ENCODE results near the gene LMOD2. TPM values are rescaled to one million over a fixed set of nuclear protein-coding genes. Genes with fewer than 3 reads are reported as not detected.

The LMOD2 gene
- total RNA-seq, 1 experiment from 2014 or later = not detected

DNA sequence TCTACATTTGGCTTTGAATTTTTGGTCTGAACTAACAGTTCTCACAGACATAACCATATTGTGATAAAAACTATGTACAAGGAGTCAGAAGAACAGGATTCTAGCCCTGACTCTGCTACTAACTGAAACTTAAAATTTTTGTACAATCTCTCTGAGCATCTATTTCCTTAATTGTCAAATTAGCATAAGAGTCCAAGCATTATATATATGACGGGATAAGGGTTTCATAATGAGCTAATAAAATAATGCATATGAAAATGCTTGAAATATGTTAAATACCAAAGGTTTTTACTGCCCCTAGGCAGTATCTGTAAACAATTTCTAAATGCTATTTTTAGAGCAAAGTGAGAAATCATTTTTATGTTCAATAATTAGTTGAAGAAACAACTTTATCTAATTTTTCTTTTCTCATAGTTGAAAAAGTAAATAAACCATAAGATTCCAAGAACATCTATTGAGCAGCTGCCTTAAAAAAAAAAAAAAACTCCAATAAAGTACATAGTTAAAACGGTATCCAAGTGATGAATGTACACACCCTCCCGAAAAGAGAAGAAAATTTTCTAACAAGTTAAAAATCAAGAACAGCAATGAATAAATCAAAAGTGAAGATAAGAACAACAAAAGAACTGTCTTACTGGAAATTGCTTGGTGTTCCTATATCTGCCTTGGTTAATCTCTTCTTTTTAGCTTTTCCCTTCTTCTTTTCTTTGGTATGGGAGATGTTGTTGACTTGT is 40.4 kb downstream of the LMOD2 start:
- ChIA-PET POLR2A (no interaction called here), CTCF (no interaction called here)
- Histone ChIP-seq H3K36me3 (ENCODE audit: control insufficient read depth, insufficient read depth, low read length) (peaks cover 40% of the 10 kb centered on the region), H3K9me3 (ENCODE audit: control insufficient read depth, insufficient read depth, low read depth, low read length) (no peaks in the 10 kb centered on the region), H3K4me3 (ENCODE audit: low read depth in 2 of 2, low read length in 2 of 2) (no peak overlapping the region), H3K4me1 (ENCODE audit: control insufficient read depth, insufficient read depth, low read length) (no peaks in the 10 kb centered on the region), H3K27ac (ENCODE audit: low read length) (no peak overlapping the region), H3K27me3 (ENCODE audit: control insufficient read depth, insufficient read depth, low read length) (no peaks in the 10 kb centered on the region)
- intact Hi-C loops (cut with micrococcal nuclease; ENCODE audit: unreplicated experiment) = no loop called here
- in situ Hi-C loops (cut with HindIII; ENCODE audit: low pct_unique_long_range_greater_than_20kb, low sequenced_read_pairs) = no loop called here
- no peak for ATAC-seq
- BruUV-seq (replicated peaks) = no TSS peak
- no peak for DNase-seq (ENCODE audit: low read depth, low spot score)
- TF ChIP-seq TCF7L2 (IDR thresholded peaks at IDR 0.05; ENCODE audit: low read depth, low read length) (no peak), SIN3A (IDR thresholded peaks at IDR 0.05; ENCODE audit: borderline replicate concordance, insufficient read depth, low read depth, low read length) (no peak), POLR2AphosphoS5 (IDR thresholded peaks at IDR 0.05; ENCODE audit: low read depth, low read length) (no peak)
- TF ChIP-seq, protein P1, sequence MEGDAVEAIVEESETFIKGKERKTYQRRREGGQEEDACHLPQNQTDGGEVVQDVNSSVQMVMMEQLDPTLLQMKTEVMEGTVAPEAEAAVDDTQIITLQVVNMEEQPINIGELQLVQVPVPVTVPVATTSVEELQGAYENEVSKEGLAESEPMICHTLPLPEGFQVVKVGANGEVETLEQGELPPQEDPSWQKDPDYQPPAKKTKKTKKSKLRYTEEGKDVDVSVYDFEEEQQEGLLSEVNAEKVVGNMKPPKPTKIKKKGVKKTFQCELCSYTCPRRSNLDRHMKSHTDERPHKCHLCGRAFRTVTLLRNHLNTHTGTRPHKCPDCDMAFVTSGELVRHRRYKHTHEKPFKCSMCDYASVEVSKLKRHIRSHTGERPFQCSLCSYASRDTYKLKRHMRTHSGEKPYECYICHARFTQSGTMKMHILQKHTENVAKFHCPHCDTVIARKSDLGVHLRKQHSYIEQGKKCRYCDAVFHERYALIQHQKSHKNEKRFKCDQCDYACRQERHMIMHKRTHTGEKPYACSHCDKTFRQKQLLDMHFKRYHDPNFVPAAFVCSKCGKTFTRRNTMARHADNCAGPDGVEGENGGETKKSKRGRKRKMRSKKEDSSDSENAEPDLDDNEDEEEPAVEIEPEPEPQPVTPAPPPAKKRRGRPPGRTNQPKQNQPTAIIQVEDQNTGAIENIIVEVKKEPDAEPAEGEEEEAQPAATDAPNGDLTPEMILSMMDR (IDR thresholded peaks at IDR 0.05) = no peak
- TF ChIP-seq, protein P2, sequence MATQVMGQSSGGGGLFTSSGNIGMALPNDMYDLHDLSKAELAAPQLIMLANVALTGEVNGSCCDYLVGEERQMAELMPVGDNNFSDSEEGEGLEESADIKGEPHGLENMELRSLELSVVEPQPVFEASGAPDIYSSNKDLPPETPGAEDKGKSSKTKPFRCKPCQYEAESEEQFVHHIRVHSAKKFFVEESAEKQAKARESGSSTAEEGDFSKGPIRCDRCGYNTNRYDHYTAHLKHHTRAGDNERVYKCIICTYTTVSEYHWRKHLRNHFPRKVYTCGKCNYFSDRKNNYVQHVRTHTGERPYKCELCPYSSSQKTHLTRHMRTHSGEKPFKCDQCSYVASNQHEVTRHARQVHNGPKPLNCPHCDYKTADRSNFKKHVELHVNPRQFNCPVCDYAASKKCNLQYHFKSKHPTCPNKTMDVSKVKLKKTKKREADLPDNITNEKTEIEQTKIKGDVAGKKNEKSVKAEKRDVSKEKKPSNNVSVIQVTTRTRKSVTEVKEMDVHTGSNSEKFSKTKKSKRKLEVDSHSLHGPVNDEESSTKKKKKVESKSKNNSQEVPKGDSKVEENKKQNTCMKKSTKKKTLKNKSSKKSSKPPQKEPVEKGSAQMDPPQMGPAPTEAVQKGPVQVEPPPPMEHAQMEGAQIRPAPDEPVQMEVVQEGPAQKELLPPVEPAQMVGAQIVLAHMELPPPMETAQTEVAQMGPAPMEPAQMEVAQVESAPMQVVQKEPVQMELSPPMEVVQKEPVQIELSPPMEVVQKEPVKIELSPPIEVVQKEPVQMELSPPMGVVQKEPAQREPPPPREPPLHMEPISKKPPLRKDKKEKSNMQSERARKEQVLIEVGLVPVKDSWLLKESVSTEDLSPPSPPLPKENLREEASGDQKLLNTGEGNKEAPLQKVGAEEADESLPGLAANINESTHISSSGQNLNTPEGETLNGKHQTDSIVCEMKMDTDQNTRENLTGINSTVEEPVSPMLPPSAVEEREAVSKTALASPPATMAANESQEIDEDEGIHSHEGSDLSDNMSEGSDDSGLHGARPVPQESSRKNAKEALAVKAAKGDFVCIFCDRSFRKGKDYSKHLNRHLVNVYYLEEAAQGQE (IDR thresholded peaks at IDR 0.05; ENCODE audit: insufficient read depth in 1 of 2, low read depth in 2 of 2, low read length in 1 of 2) = no peak

DNA sequence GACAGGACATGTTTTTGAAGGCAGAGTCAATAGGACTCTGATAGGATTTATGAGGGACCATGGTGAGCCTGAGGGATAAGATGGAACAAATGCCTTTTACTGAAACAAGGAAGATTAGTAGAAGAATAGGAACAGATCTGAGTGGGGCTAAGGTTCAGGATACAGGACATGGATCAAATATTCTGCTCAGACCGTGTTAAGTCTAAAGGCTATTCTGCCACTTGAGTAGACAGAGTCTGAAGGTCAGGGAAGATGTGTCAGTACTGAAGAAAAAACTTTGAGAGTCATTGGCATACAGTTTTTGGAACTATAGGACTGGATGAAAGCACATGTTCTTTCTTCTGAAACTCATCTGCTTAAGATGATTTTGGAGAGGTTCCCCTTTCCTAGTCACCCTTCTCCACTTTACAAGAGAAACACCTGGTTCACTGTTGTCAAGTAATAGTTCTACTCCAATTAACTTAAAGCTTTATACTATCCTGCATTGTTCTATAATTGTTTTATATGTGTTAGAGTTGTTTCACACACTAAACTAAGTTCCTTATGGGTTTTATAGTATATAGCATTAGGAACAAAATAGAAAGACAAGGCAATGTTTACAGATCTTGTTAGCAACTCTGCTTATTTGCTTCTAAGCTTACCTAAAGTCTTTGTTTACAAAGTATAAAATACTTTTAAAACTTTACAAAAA is 49.7 kb downstream of the LMOD2 start:
- intact Hi-C loops (cut with micrococcal nuclease; ENCODE audit: unreplicated experiment) = no loop called here
- no peak overlapping the region for H3K4me3 ChIP-seq (ENCODE audit: low read depth in 2 of 2, low read length in 2 of 2)
- no peak overlapping the region for H3K27ac ChIP-seq (ENCODE audit: low read length)
- ChIA-PET CTCF (no interaction called here), POLR2A (no interaction called here)
- no peak for ATAC-seq
- no peak for DNase-seq (ENCODE audit: low read depth, low spot score)
- H3K36me3 ChIP-seq (ENCODE audit: control insufficient read depth, insufficient read depth, low read length) = peaks cover 28% of the 10 kb centered on the region
- H3K27me3 ChIP-seq (ENCODE audit: control insufficient read depth, insufficient read depth, low read length) = no peaks in the 10 kb centered on the region
- BruUV-seq (replicated peaks) = no TSS peak
- in situ Hi-C loops (cut with HindIII; ENCODE audit: low pct_unique_long_range_greater_than_20kb, low sequenced_read_pairs) = no loop called here
- TF ChIP-seq TCF7L2 (IDR thresholded peaks at IDR 0.05; ENCODE audit: low read depth, low read length) = no peak
- TF ChIP-seq, protein P1 (IDR thresholded peaks at IDR 0.05) = no peak
- no peak for TF ChIP-seq SIN3A (IDR thresholded peaks at IDR 0.05; ENCODE audit: borderline replicate concordance, insufficient read depth, low read depth, low read length)
- TF ChIP-seq, protein P2 (IDR thresholded peaks at IDR 0.05; ENCODE audit: insufficient read depth in 1 of 2, low read depth in 2 of 2, low read length in 1 of 2) = no peak
- no peak for TF ChIP-seq POLR2AphosphoS5 (IDR thresholded peaks at IDR 0.05; ENCODE audit: low read depth, low read length)
- H3K4me1 ChIP-seq (ENCODE audit: control insufficient read depth, insufficient read depth, low read length) = no peaks in the 10 kb centered on the region; the same call in 1 of the 2 replicates
- H3K9me3 ChIP-seq (ENCODE audit: control insufficient read depth, insufficient read depth, low read depth, low read length) = no peaks in the 10 kb centered on the region

Data from Panc1 (cell line).